Gastrocnemius medialis (tissue), 4 donors: Measurements from ENCODE around the gene NUCB2. TPM values are rescaled to one million over a fixed set of nuclear protein-coding genes. Genes with fewer than 3 reads are reported as not detected.

Source experiments
- ATAC-seq, 2 donors: fragments of 150-250 bp; one replicate each; pipeline ENCODE4 v1.9.1; 2016
- DNase-seq, 2 donors: peaks; one replicate each; pipeline ENCODE4 v3.0.0-alpha.2; 2019
- H3K27ac ChIP-seq, 4 donors: fragments of 200-600 bp; sonication (generic); 1 replicate in 1 of 4; 2 replicates in 3 of 4; pipeline ENCODE4 v1.5.1; 2016 to 2018; ENCODE audit warnings: mild to moderate bottlenecking in 2 of 4, moderate library complexity in 1 of 4
- H3K27me3 ChIP-seq, 3 donors: fragments of 200-600 bp; sonication (generic) in 2 of 3; 1 replicate in 1 of 3; 2 replicates in 2 of 3; pipeline versions ENCODE4 v1.5.1 to v1.6.0; 2016 to 2019; ENCODE audit warnings: mild to moderate bottlenecking in 1 of 3, moderate library complexity in 1 of 3
- H3K36me3 ChIP-seq, 2 donors: fragments of 200-600 bp; sonication (generic) in 1 of 2; one replicate each; pipeline ENCODE4 v1.5.1; 2017 to 2018
- H3K4me1 ChIP-seq, 2 donors: fragments of 200-600 bp; sonication (generic) in 1 of 2; one replicate each; pipeline ENCODE4 v1.5.1; 2016 to 2017; ENCODE audit warnings: mild to moderate bottlenecking in 2 of 2
- H3K4me3 ChIP-seq, 4 donors: fragments of 200-600 bp; sonication (generic) in 3 of 4; 1 replicate in 1 of 4; 2 replicates in 3 of 4; pipeline ENCODE4 v1.5.1; 2016 to 2019; ENCODE audit warnings: mild to moderate bottlenecking in 2 of 4
- H3K9me3 ChIP-seq, 3 donors: fragments of 200-600 bp; sonication (generic) in 2 of 3; 1 replicate in 1 of 3; 2 replicates in 2 of 3; pipeline ENCODE4 v1.5.1; 2016 to 2019
- CTCF ChIP-seq, 5 experiments: fragments of 450-650 bp in 3 of 5; fragments of 200-600 bp in 2 of 5; sonication (generic) in 2 of 5; IDR thresholded peaks in 4 of 5; conservative IDR thresholded peaks in 1 of 5; 1 replicate in 4 of 5; 2 replicates in 1 of 5; pipeline ENCODE4 v1.5.1; 2016 to 2019; ENCODE audit warnings: antibody characterized with exemption in 5 of 5, mild to moderate bottlenecking in 3 of 5, moderate library complexity in 3 of 5
- POLR2A ChIP-seq, 2 donors: fragments of 450-650 bp; IDR thresholded peaks; one replicate each; pipeline ENCODE4 v1.6.1; 2017; ENCODE audit warnings: antibody characterized with exemption in 2 of 2, mild to moderate bottlenecking in 2 of 2, moderate library complexity in 2 of 2
- in situ Hi-C, 4 donors: fragments of 200-750 bp; cut with MboI; loops; one replicate each; pipeline versions ENCODE4 v1.15.0 to v1.8.0; 2017; ENCODE audit warnings: low sequenced_read_pairs in 4 of 4
- intact Hi-C: fragments of 100-400 bp; cut with DNase I; formaldehyde crosslinking; loops from one replicate; pipeline ENCODE4 v1.15.1; 2023; ENCODE audit warnings: low total_unique reads
- total RNA-seq, 4 donors: library from RNA; depleted of rRNA; stranded (reverse); fragments of >200 nt; gene quantifications; one replicate each; pipeline versions ENCODE4 v1.1.0 to v1.2.3, GENCODE V29; 2016

The NUCB2 gene
- total RNA-seq, 4 donors from 2014 or later: 15.1 to 59.1 (median 39.1) TPM

GRCh38 chr11:17368551-17368950, 92.0 kb downstream of the NUCB2 start:
- DNase-seq (no peak), ATAC-seq (no peak)
- in situ Hi-C loops (no loop called here), intact Hi-C loops (no loop called here)
- peaks cover 0 to 14% (median 4%) of the 10 kb centered on the region in 3 donors for H3K9me3 ChIP-seq
- H3K4me3 ChIP-seq: no peak overlapping the region
- peaks cover 0 to 40% of the 10 kb centered on the region in 2 donors for H3K36me3 ChIP-seq
- no peaks in the 10 kb centered on the region for H3K27me3 ChIP-seq
- peaks cover 0 to 9% of the 10 kb centered on the region in 2 donors for H3K4me1 ChIP-seq
- H3K27ac ChIP-seq: no peak overlapping the region
- TF ChIP-seq POLR2A (IDR thresholded peaks at IDR 0.05) (no peak), CTCF (IDR thresholded peaks at IDR 0.05 in 4 of 5, conservative IDR thresholded peaks at IDR 0.05 in 1 of 5) (no peak)

GRCh38 chr11:17369094-17369493, 92.6 kb downstream of the NUCB2 start:
- Histone ChIP-seq H3K9me3 (peaks cover 0 to 14% (median 4%) of the 10 kb centered on the region in 3 donors), H3K4me3 (no peak overlapping the region), H3K27me3 (no peaks in the 10 kb centered on the region), H3K27ac (no peak overlapping the region), H3K4me1 (peaks cover 0 to 10% of the 10 kb centered on the region in 2 donors), H3K36me3 (peaks cover 0 to 40% of the 10 kb centered on the region in 2 donors)
- DNase-seq (no peak), ATAC-seq (no peak)
- intact Hi-C loops (no loop called here), in situ Hi-C loops (no loop called here)
- no peak for TF ChIP-seq POLR2A (IDR thresholded peaks at IDR 0.05)
- no peak for TF ChIP-seq CTCF (IDR thresholded peaks at IDR 0.05 in 4 of 5, conservative IDR thresholded peaks at IDR 0.05 in 1 of 5)

- no peak for ATAC-seq
- H3K9me3 ChIP-seq: peaks cover 0 to 14% (median 4%) of the 10 kb centered on the region in 3 donors
- no peak overlapping the region for H3K27ac ChIP-seq
- no peaks in the 10 kb centered on the region for H3K27me3 ChIP-seq
- intact Hi-C loops: no loop called here
- no peak for DNase-seq
- TF ChIP-seq CTCF (IDR thresholded peaks at IDR 0.05 in 4 of 5, conservative IDR thresholded peaks at IDR 0.05 in 1 of 5) (no peak), POLR2A (IDR thresholded peaks at IDR 0.05) (no peak)
- peaks cover 0 to 40% of the 10 kb centered on the region in 2 donors for H3K36me3 ChIP-seq
- no peak overlapping the region for H3K4me3 ChIP-seq
- in situ Hi-C loops: no loop called here
- H3K4me1 ChIP-seq: peaks cover 6 to 17% of the 10 kb centered on the region in 2 donors
These were observed 93.2 kb downstream of the NUCB2 start for GRCh38 chr11:17369684-17370243.

GRCh38 chr11:17371614-17372013, 95.1 kb downstream of the NUCB2 start:
- in situ Hi-C loops: no loop called here
- H3K9me3 ChIP-seq: peaks cover 0 to 14% (median 4%) of the 10 kb centered on the region in 3 donors

More at GRCh38 chr11:17371614-17372013, 95.1 kb downstream of the NUCB2 start:
- ATAC-seq (no peak), DNase-seq (no peak)
- no peak for TF ChIP-seq CTCF (IDR thresholded peaks at IDR 0.05 in 4 of 5, conservative IDR thresholded peaks at IDR 0.05 in 1 of 5)
- TF ChIP-seq POLR2A (IDR thresholded peaks at IDR 0.05): no peak
- H3K27ac ChIP-seq: no peak overlapping the region
- H3K27me3 ChIP-seq: no peaks in the 10 kb centered on the region
- no peak overlapping the region for H3K4me3 ChIP-seq
- peaks cover 0 to 29% of the 10 kb centered on the region in 2 donors for H3K36me3 ChIP-seq
- intact Hi-C loops: no loop called here
- H3K4me1 ChIP-seq: peaks cover 13 to 24% of the 10 kb centered on the region in 2 donors
